ENCODE results near the gene AATK. TPM values are rescaled to one million over a fixed set of nuclear protein-coding genes. Genes with fewer than 3 reads are reported as not detected.

The AATK gene
- polyA plus RNA-seq, 1 donor (not counting 4 experiments of a cell fraction or from before 2014, with no cell fraction given), result 0.16 TPM

GRCh38 chr17:81111066-81111465, 55.0 kb downstream of the AATK start:
- Histone ChIP-seq H4K20me1 (ENCODE audit: control insufficient read depth, extremely low read depth, insufficient read depth, low read length) (peaks cover 7% of the 10 kb centered on the region), H3K4me3 (ENCODE audit: control insufficient read depth in 2 of 3, extremely low read depth in 1 of 3, insufficient read depth in 2 of 3, low read depth in 1 of 3, low read length in 3 of 3) (no peak overlapping the region), H3K4me2 (ENCODE audit: control insufficient read depth, extremely low read depth, insufficient read depth, low read depth, low read length) (no peak overlapping the region), H3K9ac (ENCODE audit: control insufficient read depth, extremely low read depth, insufficient read depth, low read length) (no peak overlapping the region), H3K4me1 (ENCODE audit: control insufficient read depth, extremely low read depth, insufficient read depth, low read length) (peaks cover 3% of the 10 kb centered on the region), H3K9me1 (ENCODE audit: control insufficient read depth, extremely low read depth, insufficient read depth, low read length) (no peaks in the 10 kb centered on the region), H3K36me3 (ENCODE audit: control insufficient read depth in 2 of 2, extremely low read depth in 1 of 2, insufficient read depth in 2 of 2, low read length in 2 of 2) (peaks cover 15 to 32% of the 10 kb centered on the region in 2 experiments), H3K27me3 (ENCODE audit: control insufficient read depth, extremely low read depth, insufficient read depth, low read length) (no peaks in the 10 kb centered on the region), H3K27ac (ENCODE audit: control insufficient read depth, insufficient read depth, low read length) (no peak overlapping the region), H2AFZ (ENCODE audit: control insufficient read depth, low read length) (no peak overlapping the region), H3K9me3 (ENCODE audit: control insufficient read depth, low read depth, low read length) (no peaks in the 10 kb centered on the region), H3K79me2 (ENCODE audit: control insufficient read depth, insufficient read depth, low read length) (no peaks in the 10 kb centered on the region)
- no peak for FAIRE-seq
- dilution Hi-C loops (cut with MboI; ENCODE audit: extremely low pct_ligation_motif_present, low sequenced_read_pairs), result no loop called here
- no peak for DNase-seq (ENCODE audit: low read depth, low spot score)
- no peak for TF ChIP-seq EZH2 (IDR thresholded peaks at IDR 0.05; ENCODE audit: low read length)
- TF ChIP-seq, protein P1, sequence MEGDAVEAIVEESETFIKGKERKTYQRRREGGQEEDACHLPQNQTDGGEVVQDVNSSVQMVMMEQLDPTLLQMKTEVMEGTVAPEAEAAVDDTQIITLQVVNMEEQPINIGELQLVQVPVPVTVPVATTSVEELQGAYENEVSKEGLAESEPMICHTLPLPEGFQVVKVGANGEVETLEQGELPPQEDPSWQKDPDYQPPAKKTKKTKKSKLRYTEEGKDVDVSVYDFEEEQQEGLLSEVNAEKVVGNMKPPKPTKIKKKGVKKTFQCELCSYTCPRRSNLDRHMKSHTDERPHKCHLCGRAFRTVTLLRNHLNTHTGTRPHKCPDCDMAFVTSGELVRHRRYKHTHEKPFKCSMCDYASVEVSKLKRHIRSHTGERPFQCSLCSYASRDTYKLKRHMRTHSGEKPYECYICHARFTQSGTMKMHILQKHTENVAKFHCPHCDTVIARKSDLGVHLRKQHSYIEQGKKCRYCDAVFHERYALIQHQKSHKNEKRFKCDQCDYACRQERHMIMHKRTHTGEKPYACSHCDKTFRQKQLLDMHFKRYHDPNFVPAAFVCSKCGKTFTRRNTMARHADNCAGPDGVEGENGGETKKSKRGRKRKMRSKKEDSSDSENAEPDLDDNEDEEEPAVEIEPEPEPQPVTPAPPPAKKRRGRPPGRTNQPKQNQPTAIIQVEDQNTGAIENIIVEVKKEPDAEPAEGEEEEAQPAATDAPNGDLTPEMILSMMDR (optimal IDR thresholded peaks at IDR 0.05 in 1 of 3, IDR thresholded peaks at IDR 0.05 in 1 of 3, conservative IDR thresholded peaks at IDR 0.05 in 1 of 3; ENCODE audit: extremely low read depth in 1 of 3, insufficient read depth in 2 of 3, low read length in 3 of 3), result no peak

DNA sequence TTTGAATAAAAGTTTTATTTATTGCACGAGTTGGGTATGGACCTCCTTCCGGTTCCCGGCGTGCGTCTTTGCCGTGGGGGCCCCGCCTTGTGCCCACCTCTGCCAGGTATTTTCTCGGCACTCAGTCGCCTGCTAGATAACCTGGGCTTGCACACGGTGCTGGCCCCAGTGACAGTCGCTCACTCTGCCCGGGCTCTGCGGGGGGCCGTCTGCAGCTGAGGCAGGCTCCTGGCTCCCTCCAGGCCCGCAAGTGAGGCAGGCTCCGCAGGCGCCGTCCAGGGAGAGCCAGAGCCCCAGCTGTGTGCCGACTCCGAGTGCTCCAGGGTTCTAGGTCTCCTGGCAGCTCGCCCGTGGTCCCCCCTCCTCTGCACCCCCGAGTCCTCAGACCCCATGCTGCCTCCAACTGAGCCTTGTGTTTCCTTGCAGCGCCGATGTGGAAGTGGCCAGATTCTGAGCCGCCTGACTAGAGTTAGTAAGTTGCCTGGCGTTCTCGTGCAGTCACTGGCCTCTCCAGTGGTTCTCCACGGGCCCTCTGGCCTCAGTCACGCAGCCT, 55.5 kb downstream of the AATK start:
- FAIRE-seq, result no peak
- TF ChIP-seq EZH2 (IDR thresholded peaks at IDR 0.05; ENCODE audit: low read length), result no peak
- TF ChIP-seq, protein P1 (optimal IDR thresholded peaks at IDR 0.05 in 1 of 3, IDR thresholded peaks at IDR 0.05 in 1 of 3, conservative IDR thresholded peaks at IDR 0.05 in 1 of 3; ENCODE audit: extremely low read depth in 1 of 3, insufficient read depth in 2 of 3, low read length in 3 of 3), result no peak
- Histone ChIP-seq H3K27me3 (ENCODE audit: control insufficient read depth, extremely low read depth, insufficient read depth, low read length) (no peaks in the 10 kb centered on the region), H3K9me3 (ENCODE audit: control insufficient read depth, low read depth, low read length) (no peaks in the 10 kb centered on the region), H3K4me3 (ENCODE audit: control insufficient read depth in 2 of 3, extremely low read depth in 1 of 3, insufficient read depth in 2 of 3, low read depth in 1 of 3, low read length in 3 of 3) (no peak overlapping the region), H3K4me2 (ENCODE audit: control insufficient read depth, extremely low read depth, insufficient read depth, low read depth, low read length) (no peak overlapping the region), H3K36me3 (ENCODE audit: control insufficient read depth in 2 of 2, extremely low read depth in 1 of 2, insufficient read depth in 2 of 2, low read length in 2 of 2) (peaks cover 16 to 27% of the 10 kb centered on the region in 2 experiments), H2AFZ (ENCODE audit: control insufficient read depth, low read length) (no peak overlapping the region), H3K27ac (ENCODE audit: control insufficient read depth, insufficient read depth, low read length) (no peak overlapping the region), H3K79me2 (ENCODE audit: control insufficient read depth, insufficient read depth, low read length) (no peaks in the 10 kb centered on the region), H3K9ac (ENCODE audit: control insufficient read depth, extremely low read depth, insufficient read depth, low read length) (no peak overlapping the region), H3K4me1 (ENCODE audit: control insufficient read depth, extremely low read depth, insufficient read depth, low read length) (peaks cover 3% of the 10 kb centered on the region), H3K9me1 (ENCODE audit: control insufficient read depth, extremely low read depth, insufficient read depth, low read length) (no peaks in the 10 kb centered on the region), H4K20me1 (ENCODE audit: control insufficient read depth, extremely low read depth, insufficient read depth, low read length) (peaks cover 7% of the 10 kb centered on the region)
- no peak for DNase-seq (ENCODE audit: low read depth, low spot score)
- dilution Hi-C loops (cut with MboI; ENCODE audit: extremely low pct_ligation_motif_present, low sequenced_read_pairs), result no loop called here

Measured in keratinocyte (primary cell).